ENCODE results near the gene CTSH.
A peak's percentile ranks its signal among the peaks of the same experiment; 100 is the strongest.

The CTSH gene, protein sequence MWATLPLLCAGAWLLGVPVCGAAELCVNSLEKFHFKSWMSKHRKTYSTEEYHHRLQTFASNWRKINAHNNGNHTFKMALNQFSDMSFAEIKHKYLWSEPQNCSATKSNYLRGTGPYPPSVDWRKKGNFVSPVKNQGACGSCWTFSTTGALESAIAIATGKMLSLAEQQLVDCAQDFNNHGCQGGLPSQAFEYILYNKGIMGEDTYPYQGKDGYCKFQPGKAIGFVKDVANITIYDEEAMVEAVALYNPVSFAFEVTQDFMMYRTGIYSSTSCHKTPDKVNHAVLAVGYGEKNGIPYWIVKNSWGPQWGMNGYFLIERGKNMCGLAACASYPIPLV

DNA sequence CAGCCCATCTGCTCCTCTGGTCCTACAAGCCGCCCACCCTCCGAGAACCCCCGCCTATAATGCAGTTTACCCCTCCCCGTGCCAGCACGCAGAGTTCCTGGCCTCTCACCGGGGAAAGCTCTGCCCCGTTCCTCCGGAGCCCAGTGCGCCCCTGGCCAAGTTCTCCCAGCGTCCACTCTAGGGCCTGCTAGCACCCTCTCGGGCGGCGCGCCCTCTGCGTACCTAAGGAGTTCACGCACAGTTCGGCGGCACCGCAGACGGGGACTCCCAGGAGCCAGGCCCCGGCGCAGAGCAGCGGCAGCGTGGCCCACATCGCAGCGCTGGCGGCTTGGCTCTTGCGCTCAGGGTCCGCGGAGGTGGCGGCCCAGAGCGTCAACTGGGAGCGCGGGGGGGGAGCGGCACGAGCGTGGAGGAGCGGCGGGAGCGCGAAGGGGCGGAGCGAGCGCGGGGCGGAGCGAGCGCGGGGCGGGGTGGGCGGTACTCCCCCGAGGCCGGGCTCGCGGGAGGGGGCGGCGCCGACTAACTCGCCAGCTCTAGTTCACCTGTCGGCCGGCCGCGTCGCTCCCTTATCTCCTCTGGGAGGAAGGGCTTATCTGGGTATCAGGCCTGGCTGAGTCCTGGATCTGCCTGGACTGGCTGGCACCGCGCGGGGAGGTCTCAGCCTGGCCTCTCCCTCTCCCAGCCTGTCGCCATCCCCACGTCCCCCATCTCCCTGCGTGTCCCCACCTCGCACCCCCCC is at the start of gene CTSH:
Gene CTSH (minus strand): TSS at position 378 of the 739 bp plus-strand sequence. CDS start 65 bp downstream, at position 313.
- peak; percentile 52 for DNase-seq (ENCODE audit: low read depth)

DNA sequence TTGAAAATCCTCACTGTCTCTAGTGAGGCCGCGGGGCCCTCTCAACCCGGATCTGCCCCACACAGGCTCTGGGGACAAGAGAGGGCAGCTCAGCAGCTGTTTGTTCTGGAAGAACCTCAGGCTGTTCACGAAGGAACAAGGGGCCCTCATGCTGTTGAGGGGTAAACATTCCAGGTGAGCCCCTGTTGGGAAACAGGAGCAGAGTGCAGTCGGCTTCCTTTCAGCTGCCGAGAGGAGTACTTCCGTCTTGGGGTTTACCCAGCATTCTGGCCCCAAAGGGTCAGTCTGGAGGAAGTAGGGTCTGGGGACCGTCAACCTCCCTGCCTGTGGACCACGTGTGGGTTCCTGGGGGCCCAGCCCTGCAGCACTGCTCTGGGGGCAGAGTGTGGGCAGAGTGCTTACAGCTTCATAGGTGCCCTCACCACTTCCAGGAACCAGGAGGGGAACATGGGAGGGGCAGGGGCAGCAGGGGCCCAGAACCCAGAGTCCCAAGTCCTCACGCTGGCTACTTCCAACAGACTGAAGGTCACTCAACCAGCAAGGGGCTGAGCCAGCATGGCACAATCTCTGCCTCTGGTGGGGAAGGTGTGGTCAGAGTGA is 49.2 kb upstream of the CTSH start:
- DNase-seq (ENCODE audit: low read depth): no peak

DNA sequence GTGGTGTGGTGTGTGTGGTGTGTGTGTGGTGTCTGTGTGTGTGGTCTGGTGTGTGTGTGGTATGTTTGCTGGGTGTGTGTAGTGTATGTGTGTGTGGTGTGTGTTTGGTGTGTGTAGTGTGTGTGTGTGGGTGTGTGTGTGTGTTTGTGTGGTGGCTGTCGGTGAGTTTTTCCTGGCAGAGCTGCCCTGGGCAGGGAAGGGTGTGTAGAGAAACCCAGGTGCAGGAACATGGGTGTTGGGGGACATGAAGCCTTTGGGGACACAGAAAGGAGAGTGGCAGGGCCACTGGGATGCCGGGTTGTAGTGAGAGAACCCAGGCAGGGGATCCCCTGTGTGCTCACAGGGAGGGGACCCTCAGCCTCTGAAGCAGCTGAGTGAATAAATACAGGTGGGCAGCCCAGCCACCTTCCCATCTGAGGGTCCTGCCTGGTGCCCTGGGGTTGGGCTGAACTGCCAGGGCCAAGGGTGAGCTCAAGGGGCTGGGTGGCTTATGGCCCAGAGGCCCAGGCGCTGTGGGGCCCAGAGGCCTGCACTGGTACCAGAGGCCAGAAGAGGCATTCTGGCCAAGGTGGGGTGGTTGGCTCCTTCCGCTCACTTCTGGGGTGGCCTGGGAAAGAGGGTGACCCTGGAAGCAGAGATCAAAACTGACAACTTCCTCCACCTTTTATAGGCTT is 48.5 kb upstream of the CTSH start:
- no peak for DNase-seq (ENCODE audit: low read depth)

DNA sequence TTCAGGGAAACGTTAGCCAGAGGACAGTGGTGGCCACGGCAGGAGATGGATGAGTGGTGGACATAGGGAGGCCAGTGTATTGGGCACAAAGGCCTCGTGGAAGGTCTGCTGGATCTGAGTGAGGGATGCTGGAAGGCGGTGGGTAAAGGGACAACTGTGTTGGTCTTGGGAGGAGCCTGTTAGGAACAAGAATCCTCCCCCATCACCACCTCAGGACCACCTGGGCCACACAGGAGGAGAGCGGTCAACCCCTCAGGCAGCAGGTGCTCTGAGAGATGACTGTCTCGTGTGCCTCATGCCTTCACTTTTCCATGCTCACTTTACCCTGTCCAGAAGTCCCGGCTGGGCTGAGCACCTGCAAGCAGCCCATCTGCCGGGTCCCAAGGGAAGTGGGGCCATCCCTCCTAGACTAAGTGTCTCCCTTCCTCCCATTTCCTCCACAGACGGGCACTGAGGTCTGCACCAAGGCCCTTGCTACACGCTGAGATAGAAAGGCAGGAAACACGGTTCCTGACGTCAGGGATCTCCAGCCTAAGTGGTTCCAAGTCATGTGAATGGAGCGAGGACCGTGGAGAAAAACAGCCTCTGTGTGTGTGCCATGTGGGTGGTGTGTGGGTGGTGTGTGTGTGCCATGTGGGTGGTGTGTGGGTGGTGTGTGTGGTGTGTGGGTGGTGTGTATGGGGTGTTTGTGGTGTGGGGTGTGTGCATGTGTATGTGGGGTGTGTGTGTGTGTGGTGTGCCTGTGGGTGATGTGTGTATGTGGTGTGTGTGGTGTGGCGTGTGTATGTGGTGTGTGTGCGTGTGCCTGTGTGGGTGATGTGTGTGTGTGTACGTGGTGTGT is 47.8 kb upstream of the CTSH start:
- DNase-seq (ENCODE audit: low read depth): no peak

DNA sequence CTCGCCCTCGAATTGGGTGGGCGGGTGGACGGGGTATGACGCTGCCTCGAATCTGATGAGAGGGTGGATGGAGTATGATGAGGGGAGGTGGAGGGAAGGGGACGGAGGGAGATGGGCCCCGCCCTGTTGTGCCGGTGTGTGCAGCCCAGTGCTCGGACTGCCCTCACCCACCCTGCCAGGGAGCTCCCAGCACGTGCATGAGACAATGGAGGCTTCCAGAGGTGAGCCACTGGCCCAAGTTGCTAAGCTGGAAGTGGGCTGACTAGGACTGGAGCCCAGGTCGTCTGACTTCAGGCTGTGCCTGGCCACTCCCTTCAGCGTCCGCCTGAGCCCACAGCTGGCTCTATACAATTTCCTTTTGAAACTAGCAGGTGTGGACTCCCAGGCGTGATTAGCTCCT is 47.0 kb upstream of the CTSH start:
- DNase-seq (ENCODE audit: low read depth): no peak

DNA sequence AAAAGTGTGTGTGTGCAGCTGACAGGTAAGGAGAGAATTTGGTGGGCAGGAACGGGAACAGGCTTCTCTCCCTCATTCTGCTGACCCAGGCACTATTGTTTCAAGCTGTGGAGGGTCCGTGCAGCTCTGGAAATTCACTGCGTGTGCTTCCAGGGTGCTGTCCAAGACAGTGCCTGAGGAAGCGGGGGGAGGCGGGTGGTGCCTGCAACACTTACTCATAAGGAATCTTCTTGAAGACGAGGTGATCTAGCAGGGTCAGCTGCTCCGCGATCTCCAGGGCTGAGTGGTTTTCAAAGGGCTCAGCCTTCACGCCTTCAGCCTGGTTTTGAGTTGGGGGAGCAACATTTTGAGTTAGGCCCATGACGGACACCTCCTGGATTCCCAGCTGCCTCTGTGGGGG is 46.6 kb upstream of the CTSH start:
- no peak for DNase-seq (ENCODE audit: low read depth)

DNA sequence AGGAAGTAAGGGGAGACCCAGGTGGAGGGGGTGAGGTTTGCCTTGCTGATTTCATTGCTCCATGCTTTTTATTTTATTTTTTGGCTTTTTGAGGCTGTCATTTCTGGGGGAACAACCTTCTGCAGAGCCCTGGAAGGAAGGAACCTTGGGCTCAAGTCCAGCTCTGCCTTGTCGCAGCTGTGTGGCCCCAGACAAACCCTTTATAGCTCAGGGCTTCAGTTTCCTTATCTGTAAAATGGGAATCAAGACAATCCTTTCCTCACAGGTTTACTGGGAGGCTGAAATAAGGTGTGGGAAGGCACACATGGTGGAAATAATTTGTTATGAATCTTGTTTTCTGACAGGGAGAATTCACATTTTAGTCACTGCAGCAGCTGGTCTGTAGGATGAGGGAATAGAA is 45.4 kb upstream of the CTSH start:
- DNase-seq (ENCODE audit: low read depth): no peak

DNA sequence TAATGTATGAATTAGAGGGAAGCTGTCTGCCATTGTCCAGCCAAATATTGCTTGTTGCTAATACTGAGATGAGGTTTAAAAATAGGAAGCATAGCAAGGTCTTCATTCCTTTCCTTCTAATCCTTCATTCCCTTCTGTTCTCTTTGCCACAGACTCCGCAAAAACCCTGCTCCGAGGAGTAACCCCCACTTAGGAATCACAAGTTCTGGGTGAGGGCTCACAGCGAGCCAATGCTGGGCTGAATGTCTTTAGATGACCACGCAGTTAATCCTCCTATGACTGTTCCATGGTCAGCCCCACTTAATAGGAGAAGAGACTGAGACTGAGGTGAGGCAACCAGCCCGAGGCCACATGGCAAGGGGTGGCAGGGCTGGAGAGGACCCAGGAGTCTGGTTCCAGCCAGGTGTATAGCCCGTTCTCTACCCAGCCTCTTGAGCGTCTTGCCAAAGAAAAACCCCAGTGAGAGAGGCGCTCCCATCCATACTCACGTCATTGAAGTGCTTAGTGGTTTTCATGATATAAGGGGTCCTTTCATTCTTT is 44.9 kb upstream of the CTSH start:
- DNase-seq (ENCODE audit: low read depth): no peak

DNA sequence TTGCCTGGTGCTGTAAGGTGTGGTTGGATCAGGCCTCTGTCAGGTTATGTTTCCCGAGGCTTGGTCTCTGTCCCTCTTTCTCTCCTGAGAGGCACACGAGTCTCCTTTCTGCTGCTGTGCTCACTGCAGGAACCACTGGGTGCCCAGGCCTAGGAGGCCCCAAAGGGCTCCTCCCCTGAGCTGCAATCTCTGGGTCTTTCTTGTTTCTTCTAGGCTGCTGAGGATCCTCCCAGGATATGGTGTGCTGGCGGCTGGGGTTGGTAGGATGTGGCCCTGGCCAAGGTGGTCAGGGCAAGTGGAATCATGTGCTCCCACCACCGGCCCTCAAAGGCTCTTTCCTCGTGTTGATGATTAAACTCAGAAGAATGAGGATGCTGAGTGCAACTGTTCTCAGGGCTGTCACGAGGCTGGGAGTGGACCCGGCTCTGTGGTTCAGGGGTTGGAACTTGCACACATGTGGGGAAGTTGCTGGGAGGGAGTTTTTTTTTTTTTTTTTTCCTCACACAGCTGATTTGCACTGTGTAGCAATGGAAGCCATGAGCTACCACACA is 43.6 kb upstream of the CTSH start:
- DNase-seq (ENCODE audit: low read depth): no peak

DNA sequence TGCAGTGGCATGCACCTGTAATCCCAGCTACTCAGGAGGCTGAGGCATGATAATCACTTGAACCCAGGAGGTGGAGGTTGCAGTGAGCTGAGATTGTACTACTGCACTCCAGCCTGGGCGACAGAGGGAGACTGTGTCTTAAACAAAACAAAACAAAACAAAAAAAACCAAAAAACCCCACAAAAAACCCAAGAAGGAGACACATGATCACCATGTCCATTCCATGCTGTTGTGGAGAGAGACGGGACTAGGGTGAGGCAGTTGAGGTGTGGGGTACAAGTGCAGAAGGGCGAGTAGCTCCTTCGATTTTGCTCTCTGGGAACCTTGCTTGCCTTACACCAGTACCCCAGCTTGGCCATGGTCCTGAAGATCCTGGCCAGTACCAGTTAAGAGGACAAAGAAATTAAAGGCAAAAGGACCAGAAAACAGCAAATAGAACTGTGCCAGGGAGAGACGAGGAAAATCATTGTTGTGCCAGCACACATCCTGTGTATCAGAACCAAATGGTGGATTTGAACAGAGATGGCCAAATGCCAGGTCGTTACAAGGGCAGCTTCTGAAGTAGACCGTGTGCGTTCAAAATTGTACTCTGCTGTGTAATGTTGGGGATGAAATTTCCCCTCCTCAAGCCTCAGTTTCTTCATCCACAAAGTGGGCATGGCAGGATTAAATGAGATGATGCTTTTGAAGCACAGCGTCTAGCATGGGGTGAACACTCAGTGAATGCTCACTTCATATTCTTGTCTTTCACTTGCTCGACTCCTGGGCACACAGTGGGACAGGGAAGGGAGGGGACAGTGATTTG is 42.9 kb upstream of the CTSH start:
- no peak for DNase-seq (ENCODE audit: low read depth)

DNA sequence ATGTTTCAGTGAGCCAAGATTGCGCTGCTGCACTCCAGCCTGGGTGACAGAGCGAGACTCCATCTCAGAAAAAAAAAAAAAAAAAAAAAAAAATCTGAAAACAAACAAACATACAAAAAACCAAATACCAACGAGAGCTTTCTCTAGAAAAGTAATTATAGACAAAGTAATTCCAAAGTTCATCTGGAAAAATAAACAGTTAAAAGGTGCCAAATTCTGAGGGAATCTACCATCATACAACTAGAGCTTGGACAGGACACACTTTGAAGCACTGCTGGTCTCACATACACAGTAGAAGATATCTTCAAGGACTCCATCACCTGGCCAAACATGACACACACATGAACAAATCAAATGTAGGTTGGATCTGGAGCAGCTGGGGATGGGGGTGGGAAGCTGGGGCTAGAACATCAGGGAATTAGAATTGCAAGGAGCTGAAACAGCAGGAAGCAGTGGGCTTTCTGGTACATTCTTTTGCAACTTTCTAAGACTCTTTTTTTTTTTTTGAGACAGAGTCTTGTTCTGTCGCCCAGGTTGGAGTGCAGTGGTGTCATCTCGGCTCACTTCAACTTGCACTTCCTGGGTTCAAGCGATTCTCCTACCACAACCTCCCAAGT is 41.1 kb upstream of the CTSH start:
- no peak for DNase-seq (ENCODE audit: low read depth)

DNA sequence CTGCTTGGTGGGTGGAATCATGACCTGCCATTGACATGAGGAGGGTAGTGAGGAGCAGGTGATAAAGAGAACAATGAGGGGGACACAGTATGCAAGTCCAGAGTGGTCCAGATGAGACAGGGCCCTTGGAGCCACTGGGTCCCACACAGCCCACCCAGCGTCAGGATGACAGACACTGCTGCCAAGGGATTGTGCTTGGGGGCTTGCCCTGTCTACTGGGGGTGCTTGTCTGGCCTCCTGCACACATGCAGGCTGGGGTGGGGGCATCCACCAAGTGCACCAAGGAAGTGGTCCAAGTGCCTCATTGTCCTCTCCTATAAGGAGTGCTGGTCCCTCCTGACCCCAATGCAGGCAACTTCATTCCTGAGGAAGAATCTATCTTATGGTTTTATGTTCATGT is 39.2 kb upstream of the CTSH start:
- DNase-seq (ENCODE audit: low read depth): no peak

DNA sequence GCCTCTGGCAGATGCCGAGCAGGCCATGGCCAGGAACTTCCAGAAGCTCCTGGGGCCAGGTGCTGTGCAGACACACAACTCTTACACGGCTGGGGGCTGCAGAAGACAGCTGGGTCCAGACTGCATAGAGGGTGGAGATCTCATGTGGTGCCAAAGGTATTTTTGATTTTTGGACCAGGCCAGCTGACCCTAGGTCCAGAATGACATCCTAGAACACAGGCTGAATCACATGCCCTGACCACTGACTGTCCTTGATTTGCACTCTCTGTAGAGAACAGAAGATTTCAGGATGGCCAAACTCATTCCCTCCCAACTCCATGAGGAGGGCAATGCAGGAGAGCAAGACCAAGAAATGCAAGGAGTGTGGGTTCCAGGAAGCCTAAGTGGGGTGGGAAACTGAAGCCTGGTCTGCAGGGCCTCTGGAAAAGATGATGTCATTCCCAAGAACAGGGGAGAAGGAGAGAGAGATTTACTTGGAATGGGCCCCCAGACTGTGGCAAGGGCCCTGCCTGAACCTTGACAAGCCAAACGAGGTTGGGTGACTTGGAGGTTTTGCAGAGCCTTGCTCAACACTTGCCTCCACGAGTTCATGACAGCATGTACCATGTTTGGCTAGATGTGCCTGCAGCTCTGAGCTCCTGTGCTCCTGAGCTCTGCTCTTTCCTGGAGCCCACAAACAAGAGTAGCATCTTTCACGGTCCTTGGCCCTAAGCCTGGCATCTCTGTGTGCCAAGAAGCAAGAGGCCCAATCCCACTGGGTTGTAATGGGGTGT is 38.5 kb upstream of the CTSH start:
- DNase-seq (ENCODE audit: low read depth): no peak

DNA sequence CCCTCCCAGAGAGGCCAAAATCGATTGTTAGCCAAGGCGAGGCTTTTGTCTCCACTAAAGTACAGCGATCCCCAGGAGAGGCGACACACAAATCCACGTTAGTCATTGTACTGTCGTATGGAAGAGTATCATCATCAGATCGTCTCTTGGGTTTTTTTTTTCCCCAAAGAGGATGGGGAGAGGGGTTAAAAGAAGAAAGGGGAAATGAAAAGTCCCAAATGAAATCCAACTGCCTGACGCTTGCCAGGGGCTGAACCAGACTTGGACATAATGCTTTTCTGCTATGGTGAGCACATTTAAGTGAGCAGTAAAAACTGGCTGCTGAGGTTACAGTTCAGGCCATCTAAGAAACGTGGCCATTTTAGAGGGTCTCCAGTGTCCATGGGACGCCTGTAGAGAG is 37.9 kb upstream of the CTSH start:
- no peak for DNase-seq (ENCODE audit: low read depth)

DNA sequence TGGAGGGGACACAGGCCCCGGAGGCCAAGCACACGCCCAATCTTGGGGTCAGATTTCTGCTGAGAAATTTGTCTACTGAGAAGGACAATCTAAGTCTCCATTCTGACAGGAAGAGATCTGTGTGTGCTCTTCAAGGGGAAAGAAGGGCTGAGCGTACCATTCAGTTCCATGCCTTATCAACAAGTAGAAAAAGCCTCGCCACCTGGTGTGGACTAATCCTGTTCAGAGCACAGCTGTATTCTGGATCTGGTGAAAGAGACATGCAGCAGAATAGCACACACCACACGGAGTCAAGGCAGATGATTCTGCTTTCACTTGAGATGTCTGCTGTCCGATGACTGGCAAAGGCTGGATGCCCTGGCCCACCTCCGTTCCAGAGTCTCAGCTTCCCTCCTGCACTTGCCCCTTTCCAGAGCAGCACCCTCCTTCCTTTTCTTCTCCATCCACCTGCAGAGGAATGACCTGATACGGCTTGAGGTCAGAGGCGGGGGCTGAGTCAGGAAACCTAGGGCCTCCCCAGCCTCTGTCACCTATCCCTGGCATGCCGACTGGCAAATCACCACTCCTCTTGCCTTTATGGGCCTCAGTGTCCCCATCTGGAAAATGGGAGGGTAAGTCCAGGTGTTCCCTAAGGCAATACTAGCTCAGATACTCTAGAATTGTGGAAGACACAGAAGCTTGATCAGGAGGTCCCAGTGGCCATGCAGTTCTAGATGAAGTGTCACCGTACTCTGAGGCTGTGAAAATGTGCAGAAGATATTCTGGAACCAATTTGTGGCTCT is 36.9 kb upstream of the CTSH start:
- no peak for DNase-seq (ENCODE audit: low read depth)

DNA sequence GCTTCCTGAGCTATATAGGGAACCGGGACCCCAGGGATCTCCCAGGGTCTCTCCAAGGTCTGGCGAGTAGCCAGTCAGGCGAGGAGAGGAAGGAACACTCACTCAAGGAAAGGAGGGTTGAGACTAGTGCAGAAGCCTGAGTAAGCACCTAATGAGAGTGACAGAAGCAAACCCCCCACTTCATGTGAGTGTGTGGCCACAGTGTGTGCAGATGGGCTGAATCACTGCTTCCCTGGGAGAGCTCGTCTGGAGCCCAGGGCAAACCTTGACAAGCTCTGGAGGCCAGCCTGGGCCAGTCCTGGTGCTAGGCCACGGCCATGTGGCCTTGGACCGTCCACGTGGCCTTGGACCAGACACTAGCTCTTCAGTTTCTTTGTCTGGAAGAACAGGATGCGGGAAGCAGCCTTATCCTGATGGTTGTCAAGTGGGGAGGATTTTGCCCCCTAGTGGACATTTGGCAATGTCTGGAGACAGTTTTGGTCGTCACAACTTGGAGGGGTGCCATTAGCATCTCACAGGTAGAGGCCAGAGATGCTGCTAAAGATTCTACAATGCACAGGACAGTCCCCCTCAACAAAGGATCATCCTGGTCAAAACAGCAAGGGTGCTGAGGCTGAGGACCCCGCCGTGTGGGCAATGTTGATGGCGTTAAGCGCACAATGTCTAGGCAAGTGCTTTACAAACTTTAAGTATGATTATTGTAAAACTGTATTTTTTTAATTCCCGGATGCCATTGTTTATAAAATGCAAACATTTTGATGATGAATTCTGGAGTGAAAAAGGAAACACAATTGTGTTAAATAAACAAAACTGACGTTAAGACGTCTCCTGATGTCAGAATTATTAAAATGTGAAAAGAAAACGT is 34.8 kb upstream of the CTSH start:
- no peak for DNase-seq (ENCODE audit: low read depth)

DNA sequence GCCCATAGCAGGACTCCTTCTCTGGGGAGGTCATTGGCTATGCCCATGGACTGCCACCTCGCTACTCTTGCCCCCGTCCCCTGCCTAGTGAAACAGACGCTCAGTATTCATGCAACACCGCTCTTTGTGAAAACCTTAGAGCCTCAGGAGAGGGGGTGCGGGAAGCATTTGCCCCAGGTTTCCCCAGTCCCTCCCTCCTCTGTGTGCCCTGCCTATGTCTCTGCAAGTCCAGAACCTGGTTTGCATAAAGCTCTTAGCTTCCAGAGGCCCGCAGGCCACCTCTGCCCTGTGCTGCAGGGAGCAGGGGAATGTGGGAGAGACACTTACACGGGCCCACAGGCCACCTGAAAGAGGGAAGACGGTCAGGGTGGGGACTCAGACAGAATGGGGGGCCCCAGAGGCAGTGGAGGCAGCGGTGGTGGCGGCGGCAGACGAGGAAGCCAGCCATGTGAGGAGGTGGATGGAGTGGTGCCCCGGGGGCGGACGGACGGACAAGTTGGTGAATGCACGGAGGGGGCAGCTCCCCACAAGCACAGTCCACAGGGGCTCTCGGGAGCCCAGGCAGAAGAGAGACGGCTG is 33.8 kb upstream of the CTSH start:
- DNase-seq (ENCODE audit: low read depth): no peak
